ENCODE data around the gene MAP2. TPM values are rescaled to one million over a fixed set of nuclear protein-coding genes. Genes with fewer than 3 reads are reported as not detected.

MAP2 gene
- total and polyA plus RNA-seq, 10 of the 15 experiments (the other 5 are each of a cell fraction or from before 2014, with no cell fraction given): 0.01 TPM; not detected in 9

- TF ChIP-seq EZH2 (IDR thresholded peaks at IDR 0.05; ENCODE audit: borderline replicate concordance, control insufficient read depth, low read depth, low read length): no peak
- TF ChIP-seq KDM1A (IDR thresholded peaks at IDR 0.05; ENCODE audit: borderline replicate concordance): no peak
- TF ChIP-seq, protein P1, sequence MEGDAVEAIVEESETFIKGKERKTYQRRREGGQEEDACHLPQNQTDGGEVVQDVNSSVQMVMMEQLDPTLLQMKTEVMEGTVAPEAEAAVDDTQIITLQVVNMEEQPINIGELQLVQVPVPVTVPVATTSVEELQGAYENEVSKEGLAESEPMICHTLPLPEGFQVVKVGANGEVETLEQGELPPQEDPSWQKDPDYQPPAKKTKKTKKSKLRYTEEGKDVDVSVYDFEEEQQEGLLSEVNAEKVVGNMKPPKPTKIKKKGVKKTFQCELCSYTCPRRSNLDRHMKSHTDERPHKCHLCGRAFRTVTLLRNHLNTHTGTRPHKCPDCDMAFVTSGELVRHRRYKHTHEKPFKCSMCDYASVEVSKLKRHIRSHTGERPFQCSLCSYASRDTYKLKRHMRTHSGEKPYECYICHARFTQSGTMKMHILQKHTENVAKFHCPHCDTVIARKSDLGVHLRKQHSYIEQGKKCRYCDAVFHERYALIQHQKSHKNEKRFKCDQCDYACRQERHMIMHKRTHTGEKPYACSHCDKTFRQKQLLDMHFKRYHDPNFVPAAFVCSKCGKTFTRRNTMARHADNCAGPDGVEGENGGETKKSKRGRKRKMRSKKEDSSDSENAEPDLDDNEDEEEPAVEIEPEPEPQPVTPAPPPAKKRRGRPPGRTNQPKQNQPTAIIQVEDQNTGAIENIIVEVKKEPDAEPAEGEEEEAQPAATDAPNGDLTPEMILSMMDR (IDR thresholded peaks at IDR 0.05 in 2 of 3, conservative IDR thresholded peaks at IDR 0.05 in 1 of 3; ENCODE audit: control insufficient read depth in 2 of 3, extremely low read depth in 1 of 3, insufficient read depth in 1 of 3, low read depth in 3 of 3, low read length in 3 of 3): no peak
Measured at GRCh38 chr2:209629597-209629996, 205.8 kb downstream of the MAP2 start (continued).

DNA sequence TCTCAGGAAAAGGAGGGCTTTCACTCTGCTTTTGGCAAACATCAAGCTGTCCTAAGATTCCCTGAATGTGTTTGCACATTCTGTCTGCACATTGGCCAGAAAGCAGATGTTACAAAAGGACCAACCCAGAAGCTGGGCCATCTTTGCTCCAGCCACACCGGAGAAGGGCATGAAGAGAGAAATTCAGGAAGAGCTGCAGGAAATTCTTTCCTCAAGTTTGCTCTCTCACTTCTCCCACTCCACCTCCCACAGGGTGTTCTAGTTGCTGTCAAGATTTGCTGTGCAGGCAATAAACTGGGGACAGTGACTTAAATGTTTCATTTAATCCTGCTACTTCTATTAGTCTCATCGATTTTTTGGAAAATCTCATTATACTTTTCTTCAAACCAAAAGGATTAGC, 210.1 kb downstream of the MAP2 start:
- in situ Hi-C loops (cut with MboI): no loop called here
- H3K36me3 ChIP-seq (ENCODE audit: control insufficient read depth in 2 of 2, insufficient read depth in 2 of 2, low read length in 1 of 2): no peaks in the 10 kb centered on the region
- no peaks in the 10 kb centered on the region for H3K9me3 ChIP-seq (replicated peaks; ENCODE audit: control insufficient read depth, insufficient read depth, low read length)
- no peaks in the 10 kb centered on the region for H3K79me2 ChIP-seq (ENCODE audit: control insufficient read depth, insufficient read depth, low read length)
- SMC1A ChIA-PET (ENCODE audit: uncharacterized antibody, unreplicated experiment): interaction anchor here (1.1 kb wide), 1 partner anchor 33 kb away, joined by 3 read pairs; no protein-coding TSS in a partner anchor
- H3K4me2 ChIP-seq (ENCODE audit: control insufficient read depth, insufficient read depth): no peak overlapping the region
- DNase-seq (ENCODE audit: low read depth, low spot score) (no peak), ATAC-seq (no peak), FAIRE-seq (no peak)
- RAD21 ChIA-PET (ENCODE audit: unreplicated experiment): no interaction called here
- no peaks in the 10 kb centered on the region for H3K4me1 ChIP-seq (ENCODE audit: control insufficient read depth, insufficient read depth, low read length)
- no peak overlapping the region for H3K27ac ChIP-seq (ENCODE audit: control insufficient read depth, insufficient read depth)
- H4K20me1 ChIP-seq (ENCODE audit: control insufficient read depth, insufficient read depth): no peaks in the 10 kb centered on the region
- intact Hi-C loops (cut with micrococcal nuclease; ENCODE audit: unreplicated experiment): no loop called here
- BruUV-seq (replicated peaks): no TSS peak
- no peak overlapping the region for H3K9ac ChIP-seq (ENCODE audit: control insufficient read depth, insufficient read depth, low read length)
- H2AFZ ChIP-seq (ENCODE audit: control insufficient read depth, low read depth, low read length): no peak overlapping the region
- H3K27me3 ChIP-seq (replicated peaks in 1 of 2; ENCODE audit: control insufficient read depth in 2 of 2, insufficient read depth in 2 of 2, low read length in 1 of 2): no peaks in the 10 kb centered on the region
- H3K4me3 ChIP-seq: no peak overlapping the region
- TF ChIP-seq JUND (IDR thresholded peaks at IDR 0.05; ENCODE audit: low read depth, low read length) (no peak), YBX1 (IDR thresholded peaks at IDR 0.05) (no peak), ATF3 (IDR thresholded peaks at IDR 0.05; ENCODE audit: borderline replicate concordance, extremely low read depth, low read depth, low read length) (no peak), LARP7 (IDR thresholded peaks at IDR 0.05) (no peak), POLR2A (IDR thresholded peaks at IDR 0.05; ENCODE audit: low read depth, low read length) (no peak), MTA3 (IDR thresholded peaks at IDR 0.05; ENCODE audit: borderline replicate concordance, low read length) (no peak), PKNOX1 (IDR thresholded peaks at IDR 0.05) (no peak), FOXM1 (IDR thresholded peaks at IDR 0.05; ENCODE audit: low read depth, low read length) (no peak), MYC (IDR thresholded peaks at IDR 0.05; ENCODE audit: insufficient read depth, insufficient read length, insufficient replicate concordance, low read length, severe bottlenecking) (no peak), ZZZ3 (IDR thresholded peaks at IDR 0.05; ENCODE audit: control insufficient read depth, insufficient read length, low read depth) (no peak), STAT1 (conservative IDR thresholded peaks at IDR 0.05) (no peak), SMAD1 (IDR thresholded peaks at IDR 0.05; ENCODE audit: low read depth, partially characterized antibody) (no peak), NR2F1 (conservative IDR thresholded peaks at IDR 0.05) (no peak), SMC3 (IDR thresholded peaks at IDR 0.05; ENCODE audit: borderline replicate concordance, low read length) (no peak), NFXL1 (IDR thresholded peaks at IDR 0.05; ENCODE audit: borderline replicate concordance) (no peak), IKZF1 (conservative IDR thresholded peaks at IDR 0.05) (no peak), CREB1 (IDR thresholded peaks at IDR 0.05; ENCODE audit: low read depth) (no peak)
- 17% methylated on average over 2 of the region's 2 CpGs for WGBS (ENCODE audit: insufficient coverage, insufficient replicate concordance, low lambda C conversion rate, missing lambda C conversion rate)
- CTCF ChIA-PET: no interaction called here
- POLR2A ChIA-PET: no interaction called here

Measured in GM12878 (cell line).